ENCODE measurements around the gene NR1H4.
"Not testable (repeated sequence)": the region's sequence is repeated elsewhere in the genome, so short reads cannot be mapped to it uniquely, and the experiment has no call there.

NR1H4 gene

DNA sequence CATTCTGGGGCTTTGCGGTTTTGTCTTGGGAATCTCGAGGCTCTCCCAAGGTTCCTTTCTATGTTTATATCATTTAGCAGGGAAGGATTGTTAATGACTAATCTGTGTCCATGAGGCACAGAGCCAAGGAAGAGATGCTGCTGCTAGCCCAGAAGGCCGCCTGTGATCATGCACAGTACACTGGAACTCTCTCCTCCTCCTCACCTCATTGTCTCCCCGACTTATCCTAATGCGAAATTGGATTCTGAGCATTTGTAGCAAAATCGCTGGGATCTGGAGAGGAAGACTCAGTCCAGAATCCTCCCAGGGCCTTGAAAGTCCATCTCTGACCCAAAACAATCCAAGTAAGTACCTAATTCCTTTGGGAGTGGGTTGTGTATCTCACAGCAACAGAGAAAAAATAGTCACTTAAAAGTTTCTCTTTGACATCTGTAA, at the start of gene NR1H4:
Gene NR1H4, plus strand, starts transcription at position 151 of the 435 bp plus-strand sequence. CDS start 19,458 bp downstream, outside the sequence.
- DNase-seq = no peak

DNA sequence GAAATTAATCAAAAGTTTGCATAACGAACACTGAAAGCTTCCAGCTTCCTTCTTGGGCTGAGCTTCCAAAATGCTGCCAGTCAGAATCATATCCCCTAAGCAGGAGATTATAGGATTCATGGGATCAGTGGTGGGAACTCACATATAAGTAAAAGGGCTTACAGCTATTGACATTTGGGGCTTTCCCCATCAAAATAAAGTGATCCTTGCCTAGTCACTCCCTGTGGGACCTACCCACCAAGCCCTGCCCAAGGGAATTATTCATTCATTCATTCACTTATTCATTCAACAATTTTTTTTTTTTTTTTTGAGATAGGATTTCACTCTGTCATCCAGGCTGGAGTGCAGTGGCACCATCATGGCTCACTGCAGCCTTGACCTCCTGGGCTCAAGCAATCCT, 47.5 kb upstream of the NR1H4 start:
- no peak for DNase-seq

DNA sequence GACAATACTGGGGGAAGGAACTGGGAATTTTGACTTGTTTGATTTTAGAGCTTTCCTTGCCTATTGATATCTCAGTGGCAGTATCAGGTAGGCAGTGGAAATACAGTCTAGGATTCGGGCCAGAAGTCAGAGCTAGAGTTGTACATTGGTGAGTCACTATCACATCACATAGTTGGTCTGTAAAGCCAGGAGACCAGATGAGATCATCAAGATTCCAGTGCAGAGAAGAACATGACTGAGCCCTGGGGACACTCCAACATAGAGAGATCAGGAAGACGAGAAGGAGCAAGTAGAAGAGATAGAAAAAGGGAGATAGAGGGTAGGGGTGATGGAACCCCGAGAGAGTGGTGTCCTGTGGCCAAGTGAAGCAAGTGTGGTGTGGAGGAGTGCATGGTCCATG, 46.6 kb upstream of the NR1H4 start:
- no peak for DNase-seq

DNA sequence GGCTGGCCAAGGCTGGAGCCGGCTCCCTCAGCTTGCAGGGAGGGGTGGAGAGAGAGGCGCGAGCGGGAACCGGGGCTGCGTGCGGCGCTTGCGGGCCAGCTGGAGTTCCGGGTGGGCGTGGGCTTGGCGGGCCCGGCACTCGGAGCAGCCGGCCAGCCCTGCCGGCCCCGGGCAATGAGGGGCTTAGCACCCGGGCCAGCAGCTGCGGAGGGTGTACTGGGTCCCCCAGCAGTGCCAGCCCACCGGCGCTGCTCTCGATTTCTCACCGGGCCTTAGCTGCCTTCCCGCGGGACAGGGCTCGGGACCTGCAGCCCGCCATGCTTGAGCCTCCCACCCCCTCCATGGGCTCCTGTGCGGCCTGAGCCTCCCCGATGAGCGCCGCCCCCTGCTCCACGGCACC, 43.4 kb upstream of the NR1H4 start:
- not testable (repeated sequence) for DNase-seq

DNA sequence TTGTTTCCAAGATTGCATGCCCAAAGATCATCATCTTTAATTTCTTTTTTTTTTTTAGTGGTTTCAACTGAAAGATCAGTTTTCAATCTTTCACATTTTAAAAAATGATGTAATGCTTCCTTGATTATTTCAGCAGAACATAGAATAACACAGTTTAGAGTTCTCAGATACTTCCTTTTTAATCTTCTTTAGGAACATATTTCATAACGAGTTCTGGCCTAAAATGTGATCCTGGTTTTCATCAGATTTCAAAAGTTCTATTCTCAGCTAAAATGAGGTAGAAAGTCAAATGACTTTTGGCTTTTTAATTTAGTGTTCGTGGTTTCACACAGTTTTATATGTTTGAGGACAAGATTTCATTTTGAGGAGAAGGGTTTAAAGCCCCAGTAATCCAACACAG, 40.0 kb upstream of the NR1H4 start:
- no peak for DNase-seq

DNA sequence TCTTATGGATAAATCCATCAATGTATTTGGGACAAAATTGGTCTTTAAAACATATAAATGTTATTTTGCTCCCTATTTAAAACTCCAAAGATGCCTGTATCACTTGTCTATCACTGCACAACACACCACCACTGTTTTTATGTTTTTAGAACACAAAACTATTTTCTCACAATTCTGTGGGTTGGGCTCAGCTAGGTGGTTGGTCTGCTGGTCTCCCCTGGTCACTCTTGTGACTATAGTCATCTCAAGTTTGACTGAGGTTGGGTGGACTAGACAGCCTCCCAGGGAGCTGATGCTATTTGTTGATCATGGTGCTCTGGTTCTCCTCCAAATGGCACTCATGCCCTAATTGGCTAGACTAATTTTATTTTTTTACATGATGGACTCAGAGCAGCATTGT, 39.5 kb upstream of the NR1H4 start:
- no peak for DNase-seq

DNA sequence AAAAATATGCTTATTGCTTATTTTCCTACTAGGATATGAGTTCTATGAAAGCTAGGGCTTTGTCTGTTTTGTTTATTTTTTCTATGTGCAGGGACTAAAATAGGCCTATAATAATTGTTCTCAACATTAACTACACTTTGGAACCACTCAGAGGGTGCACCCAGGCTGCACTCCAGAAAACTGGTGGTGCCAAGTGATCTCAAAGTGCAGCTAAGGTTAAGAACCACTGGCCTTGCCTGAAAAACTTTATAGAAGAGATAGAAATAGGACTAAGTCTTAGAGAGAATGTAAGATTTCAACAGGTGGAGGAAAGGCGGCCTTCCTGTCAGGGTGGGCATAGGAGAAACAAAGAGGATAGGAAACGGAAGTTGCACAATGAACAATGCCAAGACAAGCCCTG, 37.7 kb upstream of the NR1H4 start:
- no peak for DNase-seq

DNA sequence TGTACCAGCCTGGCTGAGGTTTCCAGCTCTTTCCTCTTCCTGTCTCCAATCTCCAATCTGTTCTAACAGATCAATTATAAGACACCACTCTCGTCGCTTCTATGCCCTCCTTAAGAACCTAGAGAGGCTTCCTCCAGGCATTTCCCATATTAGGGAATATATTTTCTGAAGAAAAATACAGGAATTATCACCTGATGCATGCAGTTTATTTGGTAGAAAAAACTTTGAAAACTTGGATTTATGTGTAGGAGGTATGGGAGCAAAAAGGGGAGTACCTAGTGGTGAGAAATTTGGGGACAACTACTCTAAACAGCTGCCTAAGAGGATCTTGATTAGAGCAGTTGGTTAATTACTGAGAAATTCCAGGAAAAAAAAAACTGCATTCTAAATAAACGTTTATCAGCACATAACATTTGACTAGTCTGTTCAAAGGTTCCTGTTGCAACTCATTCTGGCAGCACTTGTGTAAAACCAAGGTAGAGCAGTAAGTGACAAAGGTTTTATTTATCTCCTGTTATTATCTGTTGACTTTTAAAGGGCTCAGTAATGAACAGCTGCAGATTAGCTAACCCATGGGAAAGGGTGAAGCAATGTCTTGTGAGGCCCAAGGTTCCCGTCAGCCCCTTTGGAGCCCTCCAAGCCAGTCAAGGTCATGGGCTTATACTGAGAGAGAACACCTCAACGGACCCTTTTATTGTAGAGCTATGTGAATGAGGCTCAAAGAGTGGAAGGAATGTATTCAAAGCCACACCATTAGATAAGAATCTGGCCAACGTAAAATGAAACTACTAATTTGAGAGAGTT, 36.4 kb upstream of the NR1H4 start:
- DNase-seq = no peak

DNA sequence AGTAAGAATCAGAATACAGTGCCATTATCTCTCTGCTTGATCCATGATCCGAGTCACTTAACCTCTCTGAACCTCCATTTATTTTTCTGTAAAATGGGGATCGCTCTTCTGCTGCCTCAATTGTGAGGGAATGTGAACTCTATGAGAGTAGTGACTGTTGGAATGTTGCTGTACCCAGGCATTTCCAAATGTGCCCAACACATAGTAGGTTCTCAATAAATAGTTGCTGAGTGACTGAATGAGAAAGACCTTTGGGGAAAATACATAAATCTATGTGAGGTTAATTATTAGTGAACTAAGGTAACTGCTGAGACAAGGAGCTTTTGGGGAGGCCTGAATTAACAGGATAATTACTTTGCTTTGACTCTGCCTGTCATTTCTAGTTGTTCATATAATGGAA, 33.9 kb upstream of the NR1H4 start:
- DNase-seq = no peak

DNA sequence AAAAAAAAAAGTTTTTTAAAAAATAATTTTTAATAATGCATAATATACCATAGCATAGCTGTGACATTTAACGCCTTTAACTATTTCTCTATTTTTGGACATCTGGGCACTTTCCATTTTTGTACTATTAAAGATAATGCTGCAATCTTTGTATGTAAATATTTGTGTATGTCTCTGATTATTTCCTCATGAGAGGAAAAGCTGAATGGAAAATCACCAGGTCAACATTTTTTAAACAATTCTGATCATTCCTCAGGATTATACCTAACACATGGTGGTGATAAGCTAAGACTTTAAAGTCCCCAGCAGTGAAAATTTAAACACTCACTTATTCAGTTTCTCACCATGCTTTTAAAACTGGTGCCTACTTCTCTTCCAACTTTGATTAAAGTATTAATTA, 31.3 kb upstream of the NR1H4 start:
- DNase-seq = no peak

DNA sequence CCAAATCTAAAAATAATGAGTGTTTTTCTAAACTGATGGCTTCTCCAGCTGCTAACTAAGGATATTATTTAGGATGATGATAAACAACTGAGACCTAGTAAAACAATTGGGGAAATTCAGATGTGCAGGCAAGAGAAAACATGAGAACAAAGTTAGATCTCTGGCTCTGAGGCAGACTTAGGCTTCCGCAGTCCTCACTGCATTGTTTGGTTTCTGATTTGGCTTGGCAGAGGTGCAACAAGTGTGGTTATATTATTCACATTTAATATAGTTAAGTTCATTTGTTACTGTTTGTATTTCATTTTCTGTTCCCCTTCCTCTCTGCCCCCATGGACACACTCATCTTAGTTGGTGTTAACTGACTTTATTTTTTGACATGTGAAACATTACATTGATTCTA, 30.2 kb upstream of the NR1H4 start:
- no peak for DNase-seq

DNA sequence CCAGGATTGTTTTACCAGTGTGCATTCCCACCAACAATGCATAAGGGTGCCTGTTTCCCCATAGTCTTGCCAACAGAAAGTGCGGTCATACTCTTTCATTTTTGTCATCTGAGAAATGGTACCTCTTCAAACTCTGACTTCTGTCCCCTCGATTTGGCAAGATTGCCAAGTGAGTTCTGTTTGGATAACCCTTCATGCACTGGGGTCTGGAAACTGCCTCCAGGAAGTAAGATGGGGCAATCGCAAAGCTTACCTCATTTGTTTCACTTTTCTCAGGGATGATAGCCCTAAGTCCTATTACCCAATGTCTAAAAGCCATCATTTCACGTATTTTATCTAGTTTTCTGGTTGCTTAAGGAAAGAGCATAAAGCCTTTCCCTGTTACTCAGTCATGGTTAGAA, 28.6 kb upstream of the NR1H4 start:
- no peak for DNase-seq

DNA sequence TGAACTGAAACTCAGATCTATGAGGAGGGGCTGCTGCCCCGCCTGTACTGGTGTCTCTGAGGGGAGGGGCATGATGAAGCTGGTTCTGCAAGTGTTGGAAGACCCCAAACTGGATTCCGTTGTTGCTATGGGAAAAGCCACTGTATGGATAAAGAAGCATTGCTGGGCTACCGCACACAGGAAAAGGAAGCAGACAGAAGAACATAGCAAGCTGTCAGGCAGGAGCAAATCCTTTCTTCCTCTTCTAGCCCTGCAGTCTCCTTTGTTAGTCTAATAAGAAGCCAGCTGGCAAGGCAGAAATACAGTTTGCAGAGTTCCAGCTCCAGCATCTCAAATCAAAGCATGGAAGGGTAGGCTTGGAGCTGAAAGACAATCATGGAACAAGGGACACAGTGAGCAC, 26.3 kb upstream of the NR1H4 start:
- DNase-seq = no peak

DNA sequence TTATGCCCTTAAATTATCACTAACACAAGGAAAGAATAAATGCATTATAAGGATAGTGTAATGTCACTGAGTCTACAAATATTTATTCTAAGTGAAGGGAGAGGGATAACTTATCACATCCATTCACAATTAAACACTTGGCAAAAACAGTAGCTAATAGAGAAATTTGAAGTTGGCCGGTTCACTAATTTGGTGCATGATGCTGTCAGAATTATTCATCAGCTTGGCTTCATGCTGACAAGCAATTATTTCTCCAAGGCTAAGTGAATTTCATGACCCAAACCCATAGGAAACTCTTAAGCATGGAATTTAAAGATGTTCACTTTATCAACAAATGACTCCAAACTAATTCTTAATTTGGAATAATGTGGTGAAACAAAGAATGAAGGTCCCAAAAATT, 25.0 kb upstream of the NR1H4 start:
- DNase-seq = no peak

DNA sequence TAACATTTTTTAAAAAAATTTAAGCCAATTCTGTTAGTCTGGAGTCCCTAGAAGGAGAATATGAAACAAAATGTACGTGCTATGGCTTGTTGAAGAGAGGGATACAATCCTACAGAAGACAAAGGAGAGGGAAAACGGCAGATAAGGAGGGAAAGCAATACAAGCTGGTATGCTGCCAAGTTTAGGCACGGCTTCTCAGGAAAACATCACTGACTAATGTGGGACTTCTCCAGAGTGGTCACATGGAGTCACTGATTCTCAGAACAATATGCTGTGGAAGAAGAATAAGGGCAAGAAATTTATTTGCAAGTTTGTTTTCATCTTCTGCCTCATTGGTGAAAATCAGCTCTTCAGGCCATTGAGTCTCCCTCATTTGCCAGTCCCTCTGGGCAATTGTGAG, 22.9 kb upstream of the NR1H4 start:
- peak; percentile 27 for DNase-seq

DNA sequence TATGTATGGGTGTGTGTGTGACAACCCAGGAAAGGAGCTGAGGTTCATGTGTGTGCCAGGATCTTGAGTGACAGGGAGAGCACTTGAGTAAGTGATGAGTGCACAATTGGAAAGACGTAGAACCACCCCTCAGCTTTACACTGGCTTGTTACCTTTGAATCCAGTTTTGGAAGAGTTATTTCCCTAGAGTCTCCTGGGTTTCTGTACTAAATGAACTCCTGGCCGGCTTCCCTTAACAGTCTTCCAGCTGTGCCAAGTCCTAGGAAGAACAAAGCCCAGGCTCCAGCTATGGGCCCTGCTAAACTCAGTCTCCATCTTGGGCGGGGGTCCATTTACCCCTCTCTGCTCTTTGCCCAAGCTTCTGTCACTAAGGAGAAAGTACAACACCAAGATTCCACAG, 19.7 kb upstream of the NR1H4 start:
- DNase-seq = no peak

DNA sequence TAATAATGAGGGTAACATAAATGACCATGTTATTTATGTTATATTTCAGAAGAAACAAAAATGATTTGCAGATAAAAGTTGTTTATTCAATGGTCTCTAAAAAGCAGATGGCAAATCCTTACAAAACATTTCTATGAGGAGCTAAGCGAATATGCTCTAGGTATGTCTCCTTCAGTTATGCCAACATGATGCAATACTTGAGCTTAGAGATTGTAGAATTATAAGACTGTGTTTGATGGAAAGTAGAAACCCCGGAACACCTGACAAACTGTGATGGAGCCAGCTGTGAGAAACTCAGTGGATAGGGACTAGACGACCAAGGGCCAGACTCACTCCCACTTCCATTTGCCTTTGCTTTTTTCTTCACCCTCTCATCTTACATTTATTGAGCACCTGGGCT, 17.8 kb upstream of the NR1H4 start:
- DNase-seq = no peak

DNA sequence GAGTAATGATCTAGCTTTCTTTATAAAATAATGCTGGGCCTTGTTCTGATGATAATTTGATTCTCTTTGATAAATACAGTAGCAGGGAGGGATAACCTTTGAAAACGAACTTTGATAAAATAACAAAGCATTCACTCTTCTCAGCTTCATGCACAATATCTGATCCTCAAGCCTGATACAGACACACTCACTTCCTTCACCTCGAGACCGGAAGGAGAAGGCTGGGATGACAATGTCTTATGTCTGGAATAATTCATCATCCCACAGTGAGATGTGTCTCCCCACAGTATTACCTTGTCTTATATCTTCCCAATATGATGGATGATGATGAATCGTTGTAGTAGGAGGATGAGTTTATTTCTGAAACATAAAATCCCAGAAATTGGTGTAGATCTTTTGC, 15.5 kb upstream of the NR1H4 start:
- DNase-seq = no peak

DNA sequence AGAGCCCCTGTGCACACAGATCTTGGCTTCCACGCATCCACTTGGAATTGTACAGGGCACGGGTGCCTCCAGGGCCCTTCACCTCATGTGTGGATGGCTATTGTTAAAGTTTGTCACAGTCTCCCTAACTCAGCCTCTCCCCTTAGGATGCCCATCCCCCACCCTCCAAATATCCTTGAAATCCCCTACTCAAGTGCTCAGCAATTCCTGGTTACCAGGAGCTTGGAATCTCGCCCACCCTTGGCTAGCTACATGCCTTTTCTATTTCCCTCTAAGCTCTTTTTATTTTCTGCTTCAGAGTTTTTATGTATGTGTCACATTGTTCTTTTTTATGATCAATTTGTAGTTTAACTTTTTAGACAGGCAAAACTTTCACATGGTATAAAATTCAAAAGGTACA, 13.0 kb upstream of the NR1H4 start:
- DNase-seq = no peak

DNA sequence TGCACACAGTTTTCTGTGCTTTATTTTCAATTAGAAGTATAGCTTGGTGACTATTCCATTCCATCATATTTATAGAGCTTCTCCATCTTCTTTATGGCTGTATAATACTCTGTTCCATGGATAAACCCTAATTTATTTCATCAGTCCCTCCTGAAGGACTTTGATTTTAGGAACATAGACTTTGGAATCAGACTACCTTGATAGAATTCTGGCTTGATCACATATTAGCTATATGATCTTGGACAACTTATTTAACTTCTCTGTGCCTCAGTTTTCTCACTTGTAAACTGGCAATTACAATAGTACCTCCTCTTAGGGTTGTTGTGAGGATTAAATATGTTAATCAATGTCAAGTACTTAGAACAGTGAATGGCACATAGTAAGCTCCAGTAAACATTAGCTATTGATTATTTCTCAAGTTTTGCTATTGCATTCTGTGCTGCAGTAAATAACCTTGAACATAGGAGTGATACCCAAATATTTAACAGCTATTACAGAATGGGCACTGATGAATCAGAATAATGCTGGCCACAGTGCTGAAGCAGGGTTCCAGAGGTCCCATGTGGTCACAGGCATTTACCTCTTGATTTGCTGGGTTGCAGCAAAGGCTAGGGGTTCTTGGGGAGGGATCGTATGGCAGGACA, 12.2 kb upstream of the NR1H4 start:
- no peak for DNase-seq

DNA sequence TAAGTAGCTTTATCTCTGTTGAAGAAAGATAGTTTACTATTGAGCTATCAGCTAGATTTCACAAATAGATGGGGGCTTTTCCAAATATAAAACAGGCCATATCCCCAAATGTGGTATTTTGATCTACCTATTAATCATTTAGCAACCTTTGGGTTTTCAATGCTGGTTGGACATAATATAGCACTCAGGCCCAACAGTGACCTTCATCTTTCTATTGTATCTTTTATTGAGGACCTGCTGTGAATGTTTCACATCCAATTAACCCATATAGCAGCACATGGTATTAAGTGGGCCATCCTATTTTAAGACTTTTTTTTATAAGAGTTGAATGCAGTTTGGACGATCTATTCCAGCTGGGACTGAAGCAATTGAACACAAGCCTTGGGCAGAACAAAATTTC, 10.0 kb upstream of the NR1H4 start:
- no peak for DNase-seq

DNA sequence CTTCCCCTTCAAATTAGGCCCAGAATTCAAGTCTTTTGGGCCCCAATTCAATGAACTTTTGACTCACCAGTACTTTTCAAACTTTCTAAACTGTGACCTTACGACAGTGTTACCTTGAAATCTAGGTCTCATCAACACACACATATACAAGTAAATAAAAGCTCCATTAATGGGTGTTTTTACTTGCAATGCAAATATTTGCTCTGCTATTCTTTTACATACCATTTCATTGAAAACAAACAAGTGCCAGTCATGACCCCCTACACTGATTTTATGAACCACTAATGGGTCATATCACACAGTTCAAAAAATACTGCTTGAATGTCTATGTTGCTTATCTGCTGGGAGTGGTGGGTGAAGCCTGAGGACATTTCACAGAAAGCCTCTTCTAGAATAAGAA, 9.1 kb upstream of the NR1H4 start:
- DNase-seq = no peak

DNA sequence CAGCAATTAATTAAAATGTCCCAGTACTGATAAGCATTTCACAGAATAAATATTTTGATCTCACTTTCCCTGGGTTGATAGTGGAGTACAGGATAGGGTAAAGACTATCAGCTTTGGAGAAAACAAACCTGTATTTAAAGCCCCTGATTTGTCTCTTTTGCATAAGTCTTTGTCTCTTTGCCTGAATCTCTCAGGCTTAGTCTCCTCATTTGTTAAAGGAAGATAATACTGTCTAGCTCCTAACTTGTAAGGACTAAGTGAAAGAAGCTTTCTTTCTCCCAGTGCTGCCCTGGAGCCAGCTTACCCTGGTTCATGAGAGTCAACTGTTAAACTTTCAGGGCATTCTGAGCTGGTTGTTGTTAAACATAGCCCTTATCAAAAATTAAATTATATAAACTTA, 5.5 kb upstream of the NR1H4 start:
- DNase-seq = no peak

DNA sequence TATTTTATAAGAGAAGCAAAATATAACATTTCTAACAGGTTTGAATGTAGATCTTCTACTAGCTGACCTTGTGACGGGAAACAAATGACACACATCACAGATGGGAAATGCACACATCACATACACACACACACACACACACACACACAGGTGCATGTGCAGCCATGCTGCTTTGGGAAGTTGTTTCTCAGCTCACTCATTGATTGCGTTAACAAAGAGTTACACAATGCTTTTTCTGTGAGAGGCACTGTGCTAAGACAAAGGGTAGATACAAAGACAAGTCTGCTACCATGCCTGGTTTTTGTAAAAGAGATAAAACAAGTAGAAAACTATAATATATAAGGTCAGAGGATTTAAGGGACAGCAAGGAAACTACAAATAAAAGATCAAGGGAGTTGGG, 1.3 kb upstream of the NR1H4 start:
- no peak for DNase-seq

Measured in DMS79 treated with DMSO at 0.1 percent for 48 hours (cell line).